ENCODE results near the gene KLHL4.
"Not testable (repeated sequence)": the region's sequence is repeated elsewhere in the genome, so short reads cannot be mapped to it uniquely, and the experiment has no call there.

Gene KLHL4

GRCh38 chrX:87664381-87664780 lies 146.8 kb downstream of the KLHL4 start:
- DNase-seq (ENCODE audit: low spot score): no peak

DNA sequence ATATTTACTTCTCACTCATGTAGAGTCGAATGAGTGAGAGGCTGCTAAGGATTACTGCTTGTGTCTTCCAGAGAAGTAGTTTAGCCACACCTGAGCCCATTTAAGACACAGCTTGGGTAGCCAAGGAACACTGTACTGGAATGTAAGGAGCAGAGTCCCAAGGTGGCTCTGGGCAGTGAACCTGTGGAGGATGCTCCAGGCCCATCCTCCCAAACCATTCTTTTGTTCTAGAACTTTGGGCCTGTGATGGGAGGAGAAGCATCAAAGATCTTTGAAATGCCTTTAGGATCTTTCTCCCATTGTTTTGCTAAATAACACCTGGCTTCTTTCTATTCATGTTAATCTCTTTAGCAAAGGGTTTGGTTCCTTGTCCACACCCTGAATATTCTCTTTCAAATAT lies 162.2 kb downstream of the KLHL4 start:
- DNase-seq (ENCODE audit: low spot score): no peak

DNA sequence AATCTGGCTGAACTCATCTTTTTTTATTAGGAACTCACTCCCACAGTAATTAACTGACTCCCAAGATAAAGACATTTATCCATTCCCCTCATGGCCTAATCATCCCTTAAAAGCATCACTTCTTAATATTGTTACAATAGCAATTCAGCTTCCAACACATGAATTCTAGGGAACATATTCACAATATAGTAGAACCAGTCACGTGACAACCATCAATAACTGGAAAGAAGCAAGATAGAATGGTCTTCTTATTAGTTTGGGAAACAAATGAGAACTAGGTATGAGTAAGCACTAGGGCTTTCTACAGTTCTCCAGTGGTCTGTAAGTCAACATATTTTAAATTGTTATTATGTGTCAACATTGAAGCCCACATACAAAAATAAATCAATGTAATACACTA lies 170.1 kb downstream of the KLHL4 start:
- no peak for DNase-seq (ENCODE audit: low spot score)

GRCh38 chrX:87688113-87688748 lies 170.6 kb downstream of the KLHL4 start:
- DNase-seq (ENCODE audit: low spot score): not testable (repeated sequence)

- not testable (repeated sequence) for DNase-seq (ENCODE audit: low spot score)
These were observed 171.6 kb downstream of the KLHL4 start for GRCh38 chrX:87689218-87689617.

DNA sequence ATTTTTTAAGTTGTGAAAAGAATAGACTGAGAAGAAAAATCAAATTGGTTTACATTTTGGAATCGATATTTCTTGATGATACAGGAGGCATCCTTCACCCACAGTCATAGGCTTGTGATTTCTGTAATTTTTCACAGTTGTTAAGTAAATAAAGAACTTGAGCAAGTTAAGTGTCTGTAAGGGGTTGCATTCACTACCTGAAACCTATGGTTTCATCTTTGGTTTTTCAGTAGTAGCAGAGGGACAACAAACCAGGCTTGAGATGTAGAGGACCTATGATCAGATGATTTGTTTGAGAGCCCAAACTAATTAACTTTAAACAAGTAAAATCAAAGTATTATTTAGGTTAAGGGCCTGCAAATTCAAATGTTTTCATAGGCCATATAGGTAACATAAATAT lies 175.6 kb downstream of the KLHL4 start:
- no peak for DNase-seq (ENCODE audit: low spot score)

- no peak for DNase-seq (ENCODE audit: low spot score)
These were observed 179.8 kb downstream of the KLHL4 start for GRCh38 chrX:87697409-87697808.

- DNase-seq (ENCODE audit: low spot score): no peak
These were observed 185.2 kb downstream of the KLHL4 start for GRCh38 chrX:87702795-87703194.

- DNase-seq (ENCODE audit: low spot score): not testable (repeated sequence)
These were observed 185.9 kb downstream of the KLHL4 start for GRCh38 chrX:87703469-87703868.

GRCh38 chrX:87706134-87706533 lies 188.5 kb downstream of the KLHL4 start:
- no peak for DNase-seq (ENCODE audit: low spot score)

GRCh38 chrX:87710580-87710979 lies 193.0 kb downstream of the KLHL4 start:
- DNase-seq (ENCODE audit: low spot score): no peak
